CD4-positive, alpha-beta T cell (primary cell): Measurements from ENCODE around the gene RWDD1. TPM values are rescaled to one million over a fixed set of nuclear protein-coding genes. Genes with fewer than 3 reads are reported as not detected.

Source experiments
- ATAC-seq: fragments of 200-7000 bp; cut with Tn5 transposase; one replicate; pipeline ENCODE4 v1.10.0; 2022; ENCODE audit warnings: mild to moderate bottlenecking; ENCODE audit not compliant: poor library complexity
- CTCF ChIA-PET: fragments of 350-600 bp; sonication (Branson Sonifier 250); formaldehyde crosslinking; loops from one replicate; lab custom pipeline; 2021; ENCODE audit warnings: antibody characterized with exemption, inconsistent platforms; lab: Charles Lee
- POLR2A ChIA-PET: fragments of 350-600 bp; sonication (Branson Sonifier 250); formaldehyde crosslinking; loops from one replicate; lab custom pipeline; 2021; ENCODE audit warnings: antibody characterized with exemption, inconsistent platforms; lab: Charles Lee
- DNase-seq, 14 experiments: peaks; one replicate each; pipeline ENCODE4 v3.0.0-alpha.2; 2013 to 2020; ENCODE audit warnings: mixed read lengths in 2 of 14
- H3K27ac ChIP-seq, 2 donors: one replicate each; pipeline versions ENCODE4 v1.5.1 to v1.7.0; 2013; ENCODE audit warnings: low read length in 2 of 2, low read depth in 1 of 2, mild to moderate bottlenecking in 1 of 2
- H3K27me3 ChIP-seq, 2 experiments: 1 replicate in 1 of 2; 2 replicates in 1 of 2; pipeline versions ENCODE4 v1.6.1 to v1.7.0; 2013; ENCODE audit warnings: low read length in 2 of 2, control low read depth in 1 of 2, mild to moderate bottlenecking in 1 of 2, moderate library complexity in 1 of 2; ENCODE audit not compliant: insufficient read depth in 2 of 2, control insufficient read depth in 1 of 2
- H3K36me3 ChIP-seq: one replicate; pipeline ENCODE4 v1.6.1; 2013; ENCODE audit warnings: low read length, control low read depth; ENCODE audit not compliant: insufficient read depth
- H3K4me1 ChIP-seq: one replicate; pipeline ENCODE4 v1.6.1; 2013; ENCODE audit warnings: low read length, control low read depth; ENCODE audit not compliant: insufficient read depth
- H3K4me3 ChIP-seq: one replicate; pipeline ENCODE4 v1.5.1; 2013; ENCODE audit warnings: mild to moderate bottlenecking, low read length, moderate library complexity
- H3K9me3 ChIP-seq, 2 experiments: 1 replicate in 1 of 2; 2 replicates in 1 of 2; pipeline versions ENCODE4 v1.6.1 to v1.7.0; 2013; ENCODE audit warnings: low read length in 2 of 2, mild to moderate bottlenecking in 2 of 2, control low read depth in 1 of 2, moderate library complexity in 1 of 2; ENCODE audit not compliant: control insufficient read depth in 1 of 2, insufficient read depth in 1 of 2
- H3K27ac Mint-ChIP-seq: one replicate; pipeline ENCODE4 v1.8.0; 2020; ENCODE audit warnings: mixed read lengths
- H3K27me3 Mint-ChIP-seq: one replicate; pipeline ENCODE4 v1.8.0; 2021; ENCODE audit warnings: mixed read lengths
- H3K36me3 Mint-ChIP-seq: one replicate; pipeline ENCODE4 v1.8.0; 2021; ENCODE audit warnings: low read depth, mixed read lengths
- H3K4me1 Mint-ChIP-seq: one replicate; pipeline ENCODE4 v1.8.0; 2021; ENCODE audit warnings: low read depth, mixed read lengths
- H3K4me3 Mint-ChIP-seq: one replicate; pipeline ENCODE4 v1.8.0; 2020; ENCODE audit warnings: mild to moderate bottlenecking, mixed read lengths
- H3K9me3 Mint-ChIP-seq: one replicate; pipeline ENCODE4 v1.8.0; 2020; ENCODE audit warnings: mixed read lengths
- CTCF ChIP-seq: fragments of 200-600 bp; IDR thresholded peaks from one replicate; pipeline ENCODE4 v1.8.0; 2022; ENCODE audit warnings: antibody characterized with exemption, mild to moderate bottlenecking
- intact Hi-C, 2 experiments: fragments of 100-400 bp; cut with DNase I in 1 of 2; cut with micrococcal nuclease in 1 of 2; formaldehyde crosslinking; loops; one replicate each; pipeline versions ENCODE4 v1.15.1 to v1.9.0; 2023 to 2025; cut with DNase I, micrococcal nuclease
- total RNA-seq, 174 experiments: library from RNA in 2 of 174; stranded (reverse) in 2 of 174; gene quantifications; one replicate each; pipeline ENCODE4 v1.2.3 and lab custom pipeline; 2021 to 2026

Gene RWDD1
- total RNA-seq, 2 experiments from 2014 or later = 60.3 to 60.5 TPM

- Mint-ChIP-seq H3K36me3 (no peaks in the 10 kb centered on the region), H3K4me1 (no peaks in the 10 kb centered on the region), H3K27me3 (peaks cover 50% of the 10 kb centered on the region), H3K27ac (no peak overlapping the region), H3K9me3 (no peaks in the 10 kb centered on the region), H3K4me3 (no peak overlapping the region)
- ChIA-PET POLR2A (no interaction called here), CTCF (interaction anchor here (0.8 kb wide), 1 partner anchor 18 kb away, joined by 3 read pairs; no protein-coding TSS in a partner anchor)
- Histone ChIP-seq H3K4me3 (no peak overlapping the region), H3K36me3 (no peaks in the 10 kb centered on the region), H3K9me3 (no peaks in the 10 kb centered on the region), H3K4me1 (no peaks in the 10 kb centered on the region), H3K27ac (no peak overlapping the region), H3K27me3 (peaks cover 0 to 5% of the 10 kb centered on the region in 2 experiments)
- TF ChIP-seq CTCF = no peak
- intact Hi-C loops = no loop called here
- DNase-seq (no peak), ATAC-seq (no peak)
Observed at GRCh38 chr6:116543149-116543548, 28.2 kb upstream of the RWDD1 start.

DNA sequence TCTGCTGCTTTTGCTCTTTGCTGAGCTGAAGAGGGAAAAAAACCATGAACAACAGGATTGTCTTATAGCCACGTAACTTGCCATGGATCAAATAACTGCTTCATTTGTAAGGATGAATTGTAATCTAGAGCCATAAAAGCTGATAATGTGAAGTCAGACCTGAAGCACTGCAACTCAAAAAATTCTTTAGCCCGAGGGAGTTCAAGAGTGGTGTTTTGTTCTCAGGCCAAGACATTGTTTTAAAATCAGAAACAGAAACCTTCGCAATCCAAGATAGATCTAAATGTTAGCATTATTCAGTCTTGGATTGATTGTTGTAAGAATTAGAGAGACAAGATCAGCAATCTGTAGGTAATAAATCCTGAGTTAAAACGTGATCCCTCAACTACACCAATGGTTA is 25.7 kb upstream of the RWDD1 start, which contains the start of gene TRAPPC3L:
Gene TRAPPC3L (minus strand): TSS at position 34 of the 400 bp plus-strand sequence. CDS start 170 bp downstream, outside the sequence.
- peaks cover 42% of the 10 kb centered on the region for H3K27me3 Mint-ChIP-seq
- H3K9me3 Mint-ChIP-seq = no peaks in the 10 kb centered on the region
- Histone ChIP-seq H3K4me1 (no peaks in the 10 kb centered on the region), H3K4me3 (no peak within 1 kb of the TSS), H3K36me3 (no peaks in the 10 kb centered on the region), H3K9me3 (no peaks in the 10 kb centered on the region), H3K27ac (no peak within 1 kb of the TSS), H3K27me3 (peaks cover 0 to 10% of the 10 kb centered on the region in 2 experiments)
- H3K4me1 Mint-ChIP-seq = no peaks in the 10 kb centered on the region
- intact Hi-C loops = no loop called here
- no peak for ATAC-seq
- no peak for TF ChIP-seq CTCF
- H3K27ac Mint-ChIP-seq = no peak within 1 kb of the TSS
- DNase-seq = no peak
- CTCF ChIA-PET = no interaction called here
- POLR2A ChIA-PET = no interaction called here
- H3K36me3 Mint-ChIP-seq = no peaks in the 10 kb centered on the region
- H3K4me3 Mint-ChIP-seq = no peak within 1 kb of the TSS

- Mint-ChIP-seq H3K4me3 (no peak overlapping the region), H3K27me3 (peaks cover 47% of the 10 kb centered on the region), H3K36me3 (no peaks in the 10 kb centered on the region), H3K9me3 (no peaks in the 10 kb centered on the region), H3K27ac (no peak overlapping the region), H3K4me1 (no peaks in the 10 kb centered on the region)
- Histone ChIP-seq H3K36me3 (no peaks in the 10 kb centered on the region), H3K4me3 (no peak overlapping the region), H3K9me3 (no peaks in the 10 kb centered on the region), H3K27me3 (peaks cover 0 to 5% of the 10 kb centered on the region in 2 experiments), H3K4me1 (no peaks in the 10 kb centered on the region), H3K27ac (no peak overlapping the region)
- POLR2A ChIA-PET = no interaction called here
- intact Hi-C loops = no loop called here
- no peak for ATAC-seq
- TF ChIP-seq CTCF = no peak
- CTCF ChIA-PET = no interaction called here
- DNase-seq = no peak
Observed at GRCh38 chr6:116547358-116547757, 23.9 kb upstream of the RWDD1 start.
